ENCODE measurements around the gene TUBA8. TPM values are rescaled to one million over a fixed set of nuclear protein-coding genes. Genes with fewer than 3 reads are reported as not detected.
"Not testable (repeated sequence)": the region's sequence is repeated elsewhere in the genome, so short reads cannot be mapped to it uniquely, and the experiment has no call there.

TUBA8 gene
- total RNA-seq, 1 experiment from 2014 or later, result 0.46 TPM

DNA sequence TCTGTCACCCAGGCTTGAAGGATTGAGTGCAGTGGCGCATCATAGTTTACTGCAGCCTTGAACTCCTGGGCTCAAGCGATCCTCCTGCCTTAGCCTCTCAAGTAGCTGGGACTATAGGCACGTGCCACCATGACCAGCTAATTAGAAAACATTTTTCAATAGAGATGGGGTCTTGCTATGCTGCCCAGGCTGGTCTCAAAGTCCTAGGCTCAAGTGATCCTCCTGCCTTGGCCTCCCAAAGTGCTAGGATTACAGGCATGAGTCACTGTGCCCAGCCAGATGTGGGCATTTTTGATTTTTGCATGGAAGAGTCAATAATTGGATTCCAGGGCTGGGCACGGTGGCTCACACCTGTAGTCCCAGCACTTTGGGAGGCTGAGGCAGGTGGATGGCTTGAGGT, 36.7 kb upstream of the TUBA8 start:
- H3K9me3 ChIP-seq, H3K36me3 ChIP-seq, H3K27me3 ChIP-seq, H3K4me3 ChIP-seq, DNase-seq: not testable (repeated sequence)

DNA sequence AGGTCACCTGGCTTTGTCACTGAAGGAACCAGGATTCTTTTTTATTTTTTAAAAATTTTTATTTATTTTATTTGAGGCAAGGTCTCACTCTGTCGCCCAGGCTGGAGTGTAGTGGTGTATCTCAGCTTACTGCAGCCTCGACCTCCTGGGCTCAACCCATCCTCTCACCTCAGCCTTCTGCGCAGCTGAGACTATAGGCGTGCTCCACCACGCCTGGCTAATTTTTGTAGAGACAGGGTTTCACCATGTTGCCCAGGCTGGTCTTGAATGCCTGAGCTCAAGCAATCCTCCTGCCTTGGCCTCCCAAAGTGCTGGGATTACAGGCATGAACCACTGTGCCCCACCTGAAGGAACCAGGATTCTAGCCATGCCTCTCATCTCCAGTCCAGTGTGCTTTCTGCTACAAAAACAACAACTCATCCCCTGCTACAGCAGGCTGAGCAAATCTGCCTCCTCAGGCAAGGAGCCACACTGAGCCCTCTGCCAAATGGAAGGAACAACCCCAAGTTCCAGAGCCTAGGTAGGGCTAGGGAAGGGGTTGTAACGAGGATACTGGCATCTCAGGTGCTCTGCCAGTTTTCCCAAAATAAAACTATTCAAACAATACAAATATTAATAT, 35.4 kb upstream of the TUBA8 start:
- peaks cover 12% of the 10 kb centered on the region for H3K36me3 ChIP-seq
- no peaks in the 10 kb centered on the region for H3K27me3 ChIP-seq
- DNase-seq, result no peak
- H3K9me3 ChIP-seq, result no peaks in the 10 kb centered on the region
- H3K4me3 ChIP-seq, result no peak overlapping the region

DNA sequence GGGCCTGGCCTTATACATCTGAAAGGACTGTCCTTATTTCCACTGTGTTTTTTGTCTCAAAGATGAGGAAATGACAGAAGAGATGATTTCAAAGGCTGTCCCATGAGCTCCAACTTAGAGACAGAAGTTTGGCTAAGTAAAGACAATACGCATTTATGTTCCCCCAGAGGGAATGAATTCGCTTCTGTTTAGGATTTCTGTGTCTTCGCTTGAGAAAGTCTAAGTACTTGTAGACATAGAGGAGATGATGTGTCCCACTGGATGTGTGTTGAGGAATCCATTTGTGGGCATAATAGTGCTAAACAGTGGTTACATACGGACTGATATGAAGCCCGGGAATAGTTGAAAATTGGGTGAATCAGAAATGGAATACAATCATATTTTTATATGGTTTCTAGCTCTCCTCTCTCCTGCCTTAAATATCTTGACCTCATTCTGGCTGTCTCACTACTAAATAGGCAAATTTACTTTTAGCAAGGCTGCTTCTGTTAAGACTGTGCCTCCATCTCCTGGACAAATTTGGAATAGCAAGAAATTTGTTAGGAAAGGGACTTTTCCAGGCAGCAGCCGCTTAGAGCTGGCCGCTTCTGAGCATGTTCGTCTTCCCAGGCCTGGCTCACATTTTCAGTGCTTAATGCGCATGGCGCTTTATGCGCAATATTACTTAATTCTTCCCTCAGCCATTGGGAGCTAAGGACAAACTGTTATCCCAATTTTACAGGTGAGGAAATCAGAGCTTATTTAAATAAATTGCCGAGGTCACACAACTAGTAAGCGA, 34.7 kb upstream of the TUBA8 start:
- H3K36me3 ChIP-seq, result peaks cover 17% of the 10 kb centered on the region
- no peaks in the 10 kb centered on the region for H3K9me3 ChIP-seq
- no peak overlapping the region for H3K4me3 ChIP-seq
- H3K27me3 ChIP-seq, result no peaks in the 10 kb centered on the region
- DNase-seq, result peak; percentile 59

- peak overlapping the region; percentile 93 for H3K4me3 ChIP-seq
- H3K27me3 ChIP-seq, result no peaks in the 10 kb centered on the region
- peaks cover 27% of the 10 kb centered on the region for H3K36me3 ChIP-seq
- no peak for DNase-seq
- H3K9me3 ChIP-seq, result no peaks in the 10 kb centered on the region
These were observed 33.4 kb upstream of the TUBA8 start for GRCh38 chr22:18077087-18077638.

DNA sequence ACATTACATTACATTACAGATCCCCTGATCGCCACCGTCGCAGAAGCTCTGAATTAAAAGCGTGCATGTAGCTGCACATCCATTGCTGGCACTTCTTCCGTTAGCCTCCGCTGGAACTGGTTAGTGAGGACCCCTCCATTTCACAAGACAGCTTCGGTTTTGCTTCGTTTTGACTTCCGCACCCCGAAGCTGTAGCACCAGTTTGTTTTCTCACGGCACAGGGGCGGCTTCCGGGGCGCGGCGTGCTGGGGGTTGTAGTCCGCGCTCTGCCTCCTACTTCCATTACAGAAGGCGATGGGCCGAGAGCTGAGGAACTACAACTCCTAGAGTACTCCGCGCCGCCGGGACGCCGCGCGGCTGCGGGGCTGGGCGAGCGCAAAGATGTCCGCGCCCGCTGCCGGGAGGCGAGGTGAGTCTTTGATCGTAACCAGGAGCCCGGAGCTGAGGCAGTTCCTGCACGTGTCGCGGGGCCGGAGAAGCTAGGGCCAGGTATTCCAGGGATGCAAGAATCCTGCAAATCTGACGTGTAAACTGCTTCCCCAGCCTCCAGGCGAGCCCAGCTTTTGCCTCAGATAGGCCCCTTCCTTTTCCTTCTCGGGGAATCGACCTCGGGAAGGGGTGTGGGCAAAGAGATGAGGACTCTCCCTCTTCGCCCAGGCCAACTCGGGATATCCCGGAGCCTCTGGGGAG, 32.8 kb upstream of the TUBA8 start, which contains the start of gene PEX26:
TSS of gene PEX26 (plus strand) at position 352 of the 690 bp plus-strand sequence. CDS start 387 bp downstream, outside the sequence.
- peak; percentile 94 for DNase-seq
- H3K27me3 ChIP-seq, result no peaks in the 10 kb centered on the region
- no peaks in the 10 kb centered on the region for H3K9me3 ChIP-seq
- H3K36me3 ChIP-seq, result peaks cover 33% of the 10 kb centered on the region
- H3K4me3 ChIP-seq, result peak within 1 kb of the TSS; percentile 93

DNA sequence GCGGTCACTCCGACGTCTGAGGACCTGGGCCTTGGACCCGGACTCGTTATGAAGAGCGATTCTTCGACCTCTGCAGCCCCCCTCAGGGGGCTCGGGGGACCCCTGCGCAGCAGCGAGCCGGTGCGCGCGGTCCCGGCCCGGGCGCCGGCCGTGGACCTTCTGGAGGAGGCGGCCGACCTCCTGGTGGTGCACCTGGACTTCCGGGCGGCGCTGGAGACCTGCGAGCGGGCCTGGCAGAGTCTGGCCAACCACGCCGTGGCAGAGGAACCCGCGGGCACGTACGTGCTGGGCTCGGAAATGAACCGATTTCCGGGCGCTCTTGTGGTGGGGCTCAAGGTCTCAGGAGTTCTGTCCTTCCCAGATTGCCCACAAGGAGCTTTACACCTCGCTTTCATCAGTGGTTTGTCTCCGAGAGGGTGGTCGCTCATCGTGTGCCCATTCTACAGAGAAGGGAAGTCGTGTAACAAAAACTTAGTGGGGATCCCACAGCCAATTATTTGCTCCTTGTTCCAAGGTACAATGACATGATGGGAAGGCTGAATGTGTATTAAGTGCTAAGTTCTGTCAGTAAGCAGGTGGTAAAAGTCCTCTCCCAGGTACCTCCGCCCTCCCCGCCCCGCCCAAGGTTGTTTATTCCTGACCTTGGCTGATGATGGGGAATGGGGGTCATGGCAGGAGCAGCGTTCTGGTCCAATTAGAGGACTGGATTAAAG, 32.1 kb upstream of the TUBA8 start:
- H3K9me3 ChIP-seq, result no peaks in the 10 kb centered on the region
- H3K4me3 ChIP-seq, result peak overlapping the region; percentile 93
- DNase-seq, result peak; percentile 57
- H3K36me3 ChIP-seq, result peaks cover 40% of the 10 kb centered on the region
- no peaks in the 10 kb centered on the region for H3K27me3 ChIP-seq

DNA sequence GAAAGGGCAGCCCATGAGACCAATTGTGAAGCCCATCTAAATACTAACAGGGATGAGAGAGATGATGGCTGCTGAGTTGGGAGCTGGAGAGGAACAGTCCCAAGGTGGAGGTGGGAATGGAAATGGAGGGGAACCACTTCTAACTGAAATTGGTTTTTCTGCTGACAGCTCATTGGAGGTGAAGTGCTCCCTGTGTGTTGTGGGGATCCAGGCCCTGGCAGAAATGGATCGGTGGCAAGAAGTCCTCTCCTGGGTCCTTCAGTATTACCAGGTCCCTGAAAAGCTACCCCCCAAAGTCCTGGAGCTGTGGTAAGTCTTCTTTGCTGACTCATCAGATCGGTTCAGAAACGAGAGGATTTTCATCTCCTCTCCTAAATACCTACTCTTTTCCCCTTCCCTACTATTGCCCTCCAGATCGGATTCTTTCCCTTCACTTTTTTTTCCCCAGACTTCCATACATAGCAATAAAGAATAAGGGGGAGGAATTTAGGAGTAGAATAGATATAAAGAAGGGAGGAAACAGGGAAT, 30.8 kb upstream of the TUBA8 start:
- Histone ChIP-seq H3K4me3 (no peak overlapping the region), H3K36me3 (peaks cover 51% of the 10 kb centered on the region), H3K9me3 (no peaks in the 10 kb centered on the region), H3K27me3 (no peaks in the 10 kb centered on the region)
- DNase-seq, result no peak

GRCh38 chr22:18081416-18081815, 29.2 kb upstream of the TUBA8 start:
- DNase-seq, result no peak
- no peak overlapping the region for H3K4me3 ChIP-seq
- H3K27me3 ChIP-seq, result no peaks in the 10 kb centered on the region
- H3K36me3 ChIP-seq, result peaks cover 68% of the 10 kb centered on the region
- no peaks in the 10 kb centered on the region for H3K9me3 ChIP-seq

- Histone ChIP-seq H3K36me3 (peaks cover 73% of the 10 kb centered on the region), H3K4me3 (no peak overlapping the region), H3K9me3 (no peaks in the 10 kb centered on the region), H3K27me3 (no peaks in the 10 kb centered on the region)
- no peak for DNase-seq
These were observed 28.1 kb upstream of the TUBA8 start for GRCh38 chr22:18082467-18082866.

DNA sequence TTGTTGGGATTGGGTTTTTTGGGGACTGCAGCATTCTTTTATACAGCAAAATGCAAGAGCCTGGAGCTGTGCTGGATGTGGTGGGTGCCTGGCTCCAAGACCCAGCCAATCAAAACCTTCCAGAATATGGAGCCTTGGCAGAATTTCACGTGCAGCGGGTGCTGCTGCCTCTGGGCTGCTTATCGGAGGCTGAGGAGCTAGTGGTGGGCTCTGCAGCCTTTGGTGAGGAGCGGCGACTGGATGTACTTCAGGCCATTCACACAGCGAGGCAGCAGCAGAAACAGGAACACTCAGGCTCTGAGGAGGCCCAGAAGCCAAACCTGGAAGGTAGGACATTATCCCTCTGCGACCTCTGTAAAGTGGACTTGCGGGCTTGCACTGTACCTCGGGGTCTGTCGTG, 27.2 kb upstream of the TUBA8 start:
- Histone ChIP-seq H3K27me3 (no peaks in the 10 kb centered on the region), H3K4me3 (no peak overlapping the region), H3K9me3 (no peaks in the 10 kb centered on the region), H3K36me3 (peaks cover 80% of the 10 kb centered on the region)
- DNase-seq, result no peak

- H3K4me3 ChIP-seq, result no peak overlapping the region
- DNase-seq, result peak; percentile 62
- H3K36me3 ChIP-seq, result peaks cover 77% of the 10 kb centered on the region
- no peaks in the 10 kb centered on the region for H3K9me3 ChIP-seq
- H3K27me3 ChIP-seq, result no peaks in the 10 kb centered on the region
These were observed 25.4 kb upstream of the TUBA8 start for GRCh38 chr22:18085188-18085587.

- no peak for DNase-seq
- Histone ChIP-seq H3K9me3 (no peaks in the 10 kb centered on the region), H3K27me3 (no peaks in the 10 kb centered on the region), H3K36me3 (peaks cover 67% of the 10 kb centered on the region), H3K4me3 (no peak overlapping the region)
These were observed 23.2 kb upstream of the TUBA8 start for GRCh38 chr22:18087350-18087855.

- no peaks in the 10 kb centered on the region for H3K9me3 ChIP-seq
- DNase-seq, result no peak
- peaks cover 51% of the 10 kb centered on the region for H3K36me3 ChIP-seq
- H3K4me3 ChIP-seq, result no peak overlapping the region
- no peaks in the 10 kb centered on the region for H3K27me3 ChIP-seq
These were observed 21.6 kb upstream of the TUBA8 start for GRCh38 chr22:18088825-18089568.

- Histone ChIP-seq H3K27me3 (no peaks in the 10 kb centered on the region), H3K9me3 (no peaks in the 10 kb centered on the region), H3K36me3 (peaks cover 40% of the 10 kb centered on the region), H3K4me3 (no peak overlapping the region)
- DNase-seq, result no peak
These were observed 20.3 kb upstream of the TUBA8 start for GRCh38 chr22:18090286-18090685.

DNA sequence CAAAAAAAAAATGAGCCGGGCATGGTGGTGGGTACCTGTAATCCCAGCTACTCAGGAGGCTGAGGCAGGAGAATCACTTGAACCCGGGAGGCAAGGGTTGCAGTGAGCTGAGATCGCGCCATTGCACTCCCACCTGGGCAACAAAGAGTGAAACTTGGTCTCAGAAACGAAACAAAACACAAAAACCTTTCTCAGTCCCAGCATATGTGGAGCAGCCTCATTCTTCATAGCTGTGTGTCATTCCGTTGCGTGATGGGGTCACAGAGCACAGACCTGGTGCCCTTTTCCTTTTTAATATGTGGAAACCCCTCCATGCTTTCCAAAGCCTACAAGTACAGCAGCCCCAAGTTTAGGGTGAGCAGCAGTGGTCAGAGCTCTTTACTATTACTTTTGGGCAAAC, 19.1 kb upstream of the TUBA8 start:
- no peaks in the 10 kb centered on the region for H3K9me3 ChIP-seq
- H3K27me3 ChIP-seq, result no peaks in the 10 kb centered on the region
- no peak for DNase-seq
- H3K36me3 ChIP-seq, result peaks cover 28% of the 10 kb centered on the region
- peak overlapping the region; percentile 29 for H3K4me3 ChIP-seq
